HG02852 (cell line): ENCODE measurements around the gene LRRC42.
A peak's percentile ranks its signal among the peaks of the same experiment; 100 is the strongest.

Experiments
- ATAC-seq: cut with Tn5 transposase; IDR thresholded peaks from one replicate; pipeline ENCODE4 v1.9.1; 2021; ENCODE audit warnings: mild to moderate bottlenecking, moderate library complexity; ENCODE audit not compliant: unreplicated experiment

Gene LRRC42, protein sequence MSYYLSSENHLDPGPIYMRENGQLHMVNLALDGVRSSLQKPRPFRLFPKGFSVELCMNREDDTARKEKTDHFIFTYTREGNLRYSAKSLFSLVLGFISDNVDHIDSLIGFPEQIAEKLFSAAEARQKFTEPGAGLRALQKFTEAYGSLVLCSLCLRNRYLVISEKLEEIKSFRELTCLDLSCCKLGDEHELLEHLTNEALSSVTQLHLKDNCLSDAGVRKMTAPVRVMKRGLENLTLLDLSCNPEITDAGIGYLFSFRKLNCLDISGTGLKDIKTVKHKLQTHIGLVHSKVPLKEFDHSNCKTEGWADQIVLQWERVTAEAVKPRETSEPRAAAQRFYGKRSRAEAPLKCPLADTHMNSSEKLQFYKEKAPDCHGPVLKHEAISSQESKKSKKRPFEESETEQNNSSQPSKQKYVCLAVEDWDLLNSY

DNA sequence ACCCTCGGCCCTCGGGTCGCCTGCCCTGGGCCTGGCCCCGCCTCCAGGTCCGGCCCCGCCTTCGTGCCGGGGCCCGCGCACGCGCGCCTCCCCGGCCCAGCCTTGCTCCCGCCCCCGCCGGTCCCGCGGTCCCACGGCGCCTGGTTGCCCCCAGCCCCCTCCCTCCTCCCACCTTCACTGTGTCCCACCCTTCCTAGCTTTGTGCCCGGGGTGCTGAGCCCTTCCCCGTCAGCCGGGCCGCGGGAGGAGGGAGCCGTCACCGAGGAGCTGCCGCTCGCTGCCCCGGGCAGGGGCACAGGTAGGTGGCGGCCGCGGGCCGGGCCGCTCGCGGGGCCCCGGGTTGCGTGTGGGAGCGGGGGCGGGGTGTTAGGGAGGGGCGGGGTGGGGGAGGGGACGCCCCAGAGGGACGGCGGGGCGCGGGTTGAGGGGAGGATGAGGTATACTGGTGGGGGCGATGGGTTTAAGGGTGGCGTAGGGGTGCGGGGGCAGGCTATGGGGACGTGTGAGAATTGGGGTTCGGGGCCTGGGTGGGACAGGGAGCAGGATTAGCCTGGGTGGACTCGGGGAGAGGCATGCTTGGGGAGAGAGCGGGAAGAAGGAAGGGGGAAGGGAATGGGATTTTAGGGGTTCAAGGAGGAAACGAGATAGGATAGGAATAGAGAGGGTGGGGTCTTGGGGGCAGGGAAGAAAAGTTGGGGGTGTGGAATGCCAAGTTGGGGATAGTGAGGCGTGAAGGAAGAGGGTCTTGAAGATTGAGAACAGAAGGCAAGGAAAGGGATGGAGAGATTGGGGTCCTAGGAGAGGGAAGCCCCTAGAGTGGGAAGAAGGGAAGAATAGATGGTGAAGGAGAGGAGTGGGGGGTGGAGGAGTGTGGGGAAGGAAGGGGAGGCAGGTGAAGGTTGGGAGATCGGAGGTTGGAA lies at the start of gene LRRC42:
Gene LRRC42 (plus strand): TSS at position 99 of the 920 bp plus-strand sequence. CDS start 5,650 bp downstream, outside the sequence.
- peak; percentile 66 for ATAC-seq

DNA sequence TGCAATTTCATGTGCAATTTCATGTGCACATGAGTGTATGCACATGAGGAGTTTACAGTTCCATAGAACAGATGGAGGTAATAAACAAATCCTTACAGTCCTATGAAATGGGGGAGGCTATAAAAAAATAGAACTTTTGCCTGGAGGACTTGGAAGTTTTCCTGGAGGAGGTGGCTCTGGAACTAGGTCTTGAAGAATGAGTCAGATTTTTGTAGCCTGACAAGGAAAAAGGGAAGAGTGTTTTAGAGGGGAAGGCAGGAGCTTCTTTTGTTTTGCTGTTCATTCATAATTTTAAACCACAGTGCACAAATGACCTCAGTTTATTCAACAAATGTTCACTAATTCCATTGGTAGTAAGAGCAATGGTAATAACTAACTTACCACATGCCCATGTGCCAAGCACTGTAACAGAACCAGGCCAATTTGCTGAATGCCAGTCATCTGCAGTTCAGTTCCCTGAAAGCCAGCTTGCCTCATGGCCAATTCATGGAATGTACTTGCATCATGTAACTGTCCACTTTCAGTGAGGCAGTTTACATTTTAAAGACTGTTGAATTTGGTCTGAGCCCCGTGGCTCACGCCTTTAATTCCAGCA lies 49.4 kb upstream of the LRRC42 start:
- no peak for ATAC-seq

DNA sequence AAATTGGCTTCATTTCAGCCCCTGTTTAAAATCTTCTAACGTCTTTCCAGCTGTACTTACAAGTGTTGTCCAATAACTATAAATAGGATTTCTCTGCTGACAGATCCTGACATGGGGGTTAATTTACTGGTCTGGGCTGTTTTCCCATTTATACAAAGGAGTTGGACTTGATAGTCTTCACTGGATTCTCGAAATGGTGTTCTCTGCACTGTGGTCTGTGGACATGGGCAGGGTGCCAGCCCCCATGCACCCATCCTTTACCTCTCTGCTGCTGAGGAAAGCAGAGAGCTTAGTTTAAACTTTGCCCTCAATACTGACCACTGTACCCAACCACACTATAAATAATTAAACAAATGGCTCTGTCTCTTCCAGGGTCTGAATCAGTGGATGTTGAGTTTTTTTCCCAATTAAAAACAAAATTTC lies 46.9 kb upstream of the LRRC42 start:
- no peak for ATAC-seq

DNA sequence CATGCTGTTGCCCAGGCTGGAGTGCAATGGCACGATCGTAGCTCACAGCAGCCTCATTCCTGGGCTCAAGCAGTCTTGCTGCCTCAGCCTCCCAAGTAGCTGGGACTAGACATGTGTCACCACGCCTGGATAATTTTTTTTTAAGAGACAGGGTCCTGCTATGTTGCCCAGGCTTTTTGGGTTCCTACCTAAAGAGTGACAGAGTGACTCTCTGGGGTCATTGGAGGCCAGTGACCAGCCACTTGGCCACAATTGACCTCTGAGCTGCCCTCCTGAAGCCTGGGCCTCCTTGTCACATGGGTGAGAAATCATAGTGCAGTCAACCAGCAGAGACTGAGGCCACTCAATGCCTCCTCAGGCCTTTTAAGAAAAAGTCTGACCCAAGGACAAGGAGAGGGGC lies 46.4 kb upstream of the LRRC42 start:
- no peak for ATAC-seq

DNA sequence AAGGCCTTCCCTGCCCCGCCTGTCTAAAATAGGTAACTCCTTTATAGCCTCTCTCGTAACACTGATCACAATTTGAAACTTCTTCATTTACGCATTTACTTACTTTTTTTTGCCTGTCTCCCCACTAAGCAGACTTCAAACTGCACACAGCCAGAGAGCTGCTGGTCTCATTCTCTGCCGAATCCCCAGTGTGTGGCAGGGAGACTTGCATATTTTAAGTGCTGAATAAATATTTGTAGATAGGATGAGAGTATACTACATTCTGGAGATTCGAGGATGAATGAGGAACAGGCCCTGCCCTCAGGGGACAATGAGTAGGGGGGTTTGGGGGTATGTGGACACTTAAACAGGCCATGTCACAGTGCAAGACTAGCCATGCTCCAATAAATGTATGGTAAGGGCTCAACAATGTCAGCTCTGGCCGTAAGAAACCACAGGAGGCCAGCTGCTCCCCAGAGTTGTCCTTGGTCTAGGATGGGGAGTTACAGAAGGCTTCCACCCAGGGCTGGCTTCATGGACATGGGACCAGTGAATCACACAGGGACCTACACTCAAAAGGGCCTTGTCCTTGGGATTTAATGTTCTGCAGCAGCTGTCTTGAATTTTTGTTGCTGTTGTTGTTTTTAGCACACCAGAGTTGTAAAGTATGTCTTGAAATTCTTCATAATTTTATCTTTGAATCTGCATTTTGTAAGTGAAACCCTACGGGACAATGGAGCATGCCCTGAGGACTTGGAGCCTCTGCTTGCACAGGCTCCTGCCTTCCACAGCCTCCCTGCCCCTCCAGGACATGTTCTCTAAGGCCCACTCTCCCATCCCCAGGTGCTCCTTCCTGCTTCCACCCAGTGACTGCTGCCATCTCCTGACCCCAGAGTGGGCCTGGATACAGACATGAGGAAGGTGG lies 43.7 kb upstream of the LRRC42 start:
- ATAC-seq: no peak

DNA sequence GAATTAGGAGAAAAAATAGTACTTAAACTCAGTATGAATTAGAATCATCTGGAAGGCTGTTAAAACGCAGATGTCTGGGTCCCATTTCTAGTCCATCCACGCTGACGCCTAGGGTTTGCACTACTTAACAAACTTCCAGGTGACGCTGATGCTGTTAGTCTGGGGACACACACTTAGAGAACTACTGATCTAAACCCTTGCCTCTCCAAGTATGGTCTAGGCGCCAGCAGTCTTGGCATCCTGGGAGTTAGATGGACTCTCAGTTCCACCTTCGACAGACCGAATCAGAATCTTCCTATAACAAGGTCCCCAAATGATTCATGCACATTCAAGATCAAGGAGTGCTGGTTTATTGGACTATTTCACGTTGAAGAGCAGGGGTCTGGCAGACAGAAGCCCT lies 40.6 kb upstream of the LRRC42 start:
- no peak for ATAC-seq

DNA sequence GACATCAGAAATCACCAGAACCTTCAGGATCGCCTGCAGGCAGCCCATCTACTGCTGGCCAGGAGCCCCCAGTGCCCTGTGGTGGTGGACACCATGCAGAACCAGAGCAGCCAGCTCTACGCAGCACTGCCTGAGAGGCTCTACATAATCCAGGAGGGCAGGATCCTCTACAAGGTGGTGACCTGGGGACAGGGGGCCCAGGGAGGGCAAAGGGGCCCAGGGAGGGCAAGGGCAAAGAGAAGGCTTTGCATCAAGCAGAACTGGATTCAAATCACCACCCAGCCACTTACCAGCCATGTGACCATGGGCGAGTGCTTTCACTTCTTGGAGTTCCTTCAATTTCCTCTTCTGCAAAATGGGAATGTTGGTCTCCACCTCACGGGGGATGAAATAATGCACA lies 40.0 kb upstream of the LRRC42 start:
- ATAC-seq: no peak

DNA sequence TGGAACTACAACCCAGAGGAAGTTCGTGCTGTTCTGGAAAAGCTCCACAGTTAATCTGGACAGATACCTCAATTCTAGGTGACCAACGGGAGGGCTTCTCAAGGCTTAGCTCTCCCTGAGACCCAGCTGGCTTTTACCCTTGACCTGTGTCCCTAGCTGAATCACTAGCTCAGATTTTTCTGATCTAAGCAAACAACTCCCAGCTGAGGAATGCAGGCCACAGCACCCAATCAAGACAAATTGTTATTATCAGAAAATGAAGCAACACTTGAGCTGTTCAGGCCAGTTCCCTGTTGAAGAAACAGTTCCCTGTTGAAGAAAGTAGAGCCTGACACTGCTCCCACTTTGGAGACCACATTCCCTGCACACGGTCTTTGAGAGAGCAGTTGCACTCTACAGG lies 36.2 kb upstream of the LRRC42 start:
- no peak for ATAC-seq

DNA sequence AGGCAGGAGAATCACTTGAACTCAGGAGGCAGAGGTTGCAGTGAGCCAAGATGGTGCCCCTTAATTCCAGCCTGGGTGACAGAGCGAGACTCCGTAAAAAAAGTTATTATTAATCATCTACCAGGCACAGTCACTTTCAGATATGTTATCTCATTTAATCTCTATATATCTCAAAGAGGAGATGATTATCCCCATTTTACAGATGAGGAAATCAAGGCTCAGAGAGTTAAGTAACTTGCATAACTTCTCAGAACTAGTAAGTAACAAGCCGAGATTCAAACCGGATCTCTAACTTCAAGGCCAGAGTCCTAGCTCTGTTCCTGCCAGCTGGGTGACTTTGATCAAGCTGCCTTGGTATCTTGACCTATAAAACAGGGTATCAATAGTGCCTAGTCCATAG lies 34.7 kb upstream of the LRRC42 start:
- ATAC-seq: no peak

DNA sequence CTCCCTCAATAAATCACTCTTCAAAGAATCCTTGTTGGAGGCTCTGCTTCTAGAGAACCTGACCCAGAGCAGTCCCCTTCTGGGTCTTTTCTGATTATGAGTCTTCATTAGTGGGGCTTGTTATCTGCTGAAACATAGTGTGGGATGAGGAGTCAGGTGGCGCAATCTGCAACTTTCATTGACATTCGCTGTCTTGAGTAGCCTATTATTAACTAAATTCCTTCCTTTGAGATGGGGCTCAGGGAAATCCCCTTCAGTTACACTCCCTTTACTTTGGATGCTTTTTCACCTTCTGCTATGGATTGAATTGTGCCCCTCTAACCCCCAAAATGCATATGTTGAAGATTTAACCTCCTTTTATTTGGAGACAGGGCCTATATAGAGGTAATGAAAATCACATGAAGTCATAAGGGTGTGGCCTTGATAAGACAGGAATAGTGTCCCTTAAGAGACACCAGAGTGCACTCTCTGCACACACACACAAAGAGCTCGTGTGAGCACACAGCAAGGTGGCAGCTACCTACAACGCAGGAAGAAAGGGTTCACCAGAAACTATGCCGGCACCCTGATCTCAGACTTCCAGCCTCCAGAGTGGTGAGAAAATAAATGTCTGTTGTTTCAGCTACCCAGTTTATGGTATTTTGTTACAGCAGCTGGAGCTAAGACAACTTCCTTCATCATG lies 32.7 kb upstream of the LRRC42 start:
- no peak for ATAC-seq

DNA sequence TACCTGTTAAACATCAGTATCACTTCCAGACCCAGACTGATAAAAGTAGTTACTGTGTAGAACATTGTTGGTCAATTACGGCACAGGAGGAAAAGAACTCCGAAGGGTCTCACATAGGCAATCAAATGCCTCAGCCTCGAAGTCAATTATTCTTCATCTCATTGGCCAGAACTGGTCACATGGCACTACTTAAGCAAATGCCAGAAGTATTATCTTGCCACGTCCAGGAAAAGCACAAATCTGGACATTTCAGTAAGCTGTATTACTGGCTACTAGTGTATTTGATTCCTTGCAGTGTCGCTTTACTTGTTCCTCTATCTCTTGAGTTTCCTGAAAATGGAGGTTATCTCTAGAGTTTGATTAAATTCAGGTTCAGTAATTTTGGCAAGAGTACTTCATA lies 27.8 kb upstream of the LRRC42 start:
- ATAC-seq: no peak

DNA sequence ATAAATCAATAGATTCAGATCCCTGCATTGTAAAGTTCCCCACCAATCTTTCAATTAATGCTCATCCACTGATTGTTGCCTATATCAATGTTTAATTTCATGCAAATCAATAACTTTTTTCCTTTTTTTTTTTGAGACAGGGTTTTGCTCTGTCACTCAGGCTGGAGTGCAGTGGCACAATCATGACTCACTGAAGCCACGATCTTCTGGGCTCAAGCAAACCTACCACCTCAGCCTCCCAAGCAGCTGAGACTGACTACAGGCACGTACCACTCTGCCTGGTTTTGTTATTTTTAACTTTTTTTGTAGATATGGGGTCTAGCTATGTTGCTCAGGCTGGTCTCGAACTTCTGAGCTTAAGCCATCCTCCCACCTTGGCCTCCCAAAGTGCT lies 26.5 kb upstream of the LRRC42 start:
- no peak for ATAC-seq

DNA sequence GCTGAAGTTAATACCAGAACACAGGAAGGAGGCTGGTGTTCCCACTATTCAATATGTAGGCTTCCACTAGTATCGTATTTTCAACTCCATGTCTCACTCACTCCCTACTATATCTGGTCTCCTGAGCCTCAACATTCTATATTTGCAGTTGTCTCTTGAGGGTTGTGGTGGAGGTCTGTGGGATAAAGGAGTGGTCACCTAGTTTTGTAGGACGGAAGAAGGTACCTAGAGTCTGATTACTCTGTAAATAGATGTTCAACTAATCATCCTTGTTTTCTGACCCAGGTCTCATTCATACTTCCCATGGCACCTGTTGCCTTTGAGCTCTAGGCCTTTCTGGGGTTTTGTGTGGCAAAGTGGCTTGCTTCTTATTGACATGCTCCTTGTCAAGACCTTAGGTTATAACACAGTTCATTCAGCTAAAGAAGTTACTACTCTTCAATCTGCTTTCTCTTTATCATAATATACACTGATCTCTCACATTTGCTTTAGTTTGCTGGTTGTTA lies 18.7 kb upstream of the LRRC42 start:
- no peak for ATAC-seq

DNA sequence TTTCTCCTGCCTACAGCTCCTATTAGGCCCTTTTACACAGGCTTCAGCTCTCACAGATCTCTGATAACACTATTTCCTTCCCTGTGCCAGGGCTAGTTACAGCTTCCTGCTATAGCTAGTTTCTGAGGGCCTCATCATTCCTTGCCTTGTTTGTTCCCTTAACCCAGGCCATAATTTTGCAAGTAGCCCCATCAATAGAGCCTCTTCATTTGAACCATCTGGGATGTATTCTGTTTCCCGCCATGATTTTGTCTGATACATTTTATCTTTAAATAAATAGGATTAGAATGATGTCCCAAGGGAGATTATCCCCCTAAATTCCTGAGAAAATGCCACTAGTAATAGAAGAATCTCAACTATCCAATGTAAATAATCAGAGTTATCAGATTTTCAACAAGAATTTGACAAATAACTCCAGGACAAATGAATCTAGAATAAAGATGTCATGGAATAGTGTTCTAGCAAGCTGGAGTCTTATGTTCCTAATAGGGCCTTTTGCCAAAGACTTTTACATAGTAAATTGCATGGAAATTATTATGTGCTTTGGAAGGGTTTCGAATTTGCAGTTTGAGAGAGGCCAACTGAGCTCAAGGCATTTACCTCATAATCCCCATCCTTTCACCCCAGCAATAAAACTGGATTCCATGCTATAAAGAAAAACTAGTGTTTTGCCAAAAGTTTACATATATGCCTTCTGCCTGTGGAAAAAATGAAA lies 16.7 kb upstream of the LRRC42 start:
- no peak for ATAC-seq

DNA sequence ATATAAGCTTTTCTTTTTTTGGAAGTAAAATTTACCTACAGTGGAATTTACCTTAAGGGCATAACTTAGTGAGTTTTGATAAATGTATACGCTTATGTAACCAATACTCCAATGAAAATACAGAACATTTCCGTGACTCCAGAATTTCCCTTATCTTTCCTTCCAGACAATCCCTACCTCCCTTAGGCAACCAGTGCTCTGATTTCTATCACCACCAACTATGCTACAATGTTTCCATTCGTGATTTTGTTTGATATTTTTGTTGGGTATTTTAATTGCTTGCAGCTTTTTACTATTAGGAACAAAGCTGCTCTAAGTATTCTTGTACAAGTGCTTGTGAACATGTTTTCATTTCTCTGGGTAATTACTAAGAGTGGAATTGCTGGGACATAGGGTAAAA lies 15.2 kb upstream of the LRRC42 start:
- ATAC-seq: no peak

DNA sequence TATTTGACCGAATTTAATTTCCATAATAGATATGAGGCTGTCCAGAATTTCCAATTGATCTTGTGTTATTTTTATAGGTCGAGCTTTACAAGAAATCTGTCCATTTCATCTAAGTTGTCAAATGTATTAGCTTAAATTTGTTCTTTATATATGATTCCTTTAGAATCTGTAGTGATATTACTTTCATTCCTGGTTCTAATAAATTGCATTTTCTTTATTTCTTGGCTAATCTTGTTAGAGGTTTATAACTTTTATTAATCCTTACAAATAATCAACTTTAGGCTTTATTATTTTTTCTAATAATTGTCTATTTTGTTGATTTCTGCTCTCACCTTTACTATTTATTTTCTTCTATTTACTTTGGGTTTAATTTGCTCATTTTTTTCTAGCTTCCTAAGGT lies 14.6 kb upstream of the LRRC42 start:
- ATAC-seq: no peak

DNA sequence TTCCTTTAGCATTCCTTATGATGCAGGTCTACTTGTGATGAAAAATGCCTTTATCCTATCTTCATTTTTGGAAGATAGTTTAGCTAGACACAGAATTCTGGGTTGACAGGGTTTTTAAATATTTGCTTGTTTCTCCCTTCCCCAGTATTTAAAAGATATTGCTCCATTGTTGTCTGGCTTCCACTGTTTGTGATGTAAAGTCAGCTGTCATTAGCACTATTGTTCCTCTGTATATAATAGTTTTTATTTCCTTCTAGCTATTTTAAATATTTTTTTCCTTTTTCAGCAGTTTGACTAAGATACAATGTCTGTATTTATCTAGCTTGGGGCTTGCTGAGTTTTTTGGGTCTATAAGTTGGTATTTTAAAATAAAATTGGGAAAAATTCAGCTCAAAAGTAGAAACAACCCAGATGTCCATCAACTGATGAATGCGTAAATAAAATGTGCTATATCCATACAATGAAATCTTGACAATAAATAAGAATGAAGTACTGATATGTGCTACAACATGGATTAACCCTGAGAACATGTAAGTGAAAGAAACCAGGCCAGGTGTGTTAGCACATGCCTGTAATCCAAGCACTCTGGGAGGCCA lies 11.9 kb upstream of the LRRC42 start:
- no peak for ATAC-seq

DNA sequence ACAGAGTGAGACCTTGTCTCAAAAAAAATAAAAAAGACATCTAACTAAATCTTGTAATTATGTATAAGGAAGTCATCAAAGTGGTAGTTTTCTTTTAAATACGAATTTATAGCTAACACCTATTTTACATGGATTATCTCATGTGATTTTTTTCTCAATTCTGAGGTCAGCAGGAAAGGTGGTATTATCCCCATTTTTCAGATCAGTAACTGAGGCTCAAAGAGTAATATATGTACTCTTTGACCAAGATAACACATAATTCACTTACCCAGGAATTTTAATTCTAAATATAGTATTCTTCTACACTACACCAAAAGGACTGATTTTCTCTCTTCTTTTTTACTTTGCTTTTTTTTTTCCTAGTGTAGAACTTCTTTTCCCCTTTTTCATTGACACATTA lies 9.7 kb upstream of the LRRC42 start:
- ATAC-seq: no peak
